Epithelial cell of proximal tubule (primary cell): ENCODE data around the gene SLC45A3. TPM values are rescaled to one million over a fixed set of nuclear protein-coding genes. Genes with fewer than 3 reads are reported as not detected.

Source experiments
- DNase-seq: peaks from one replicate; pipeline ENCODE4 v3.0.0-alpha.2; 2011; ENCODE audit warnings: low read depth
- H3K4me3 ChIP-seq: 2 replicates; pipeline ENCODE4 v1.5.1; 2011; ENCODE audit warnings: low read depth, mild to moderate bottlenecking, low read length
- total RNA-seq: library from RNA; depleted of rRNA; stranded (reverse); fragments of >200 nt; gene quantifications from 2 replicates; pipeline ENCODE4 v1.2.3, GENCODE V29; 2015
- TF ChIP-seq, protein P1 (sequence below): conservative IDR thresholded peaks from 2 replicates; pipeline ENCODE4 v1.5.1; 2012; ENCODE audit warnings: low read depth, mild to moderate bottlenecking, low read length

Gene SLC45A3
- total RNA-seq, 1 donor from 2014 or later, result 6.5 TPM

DNA sequence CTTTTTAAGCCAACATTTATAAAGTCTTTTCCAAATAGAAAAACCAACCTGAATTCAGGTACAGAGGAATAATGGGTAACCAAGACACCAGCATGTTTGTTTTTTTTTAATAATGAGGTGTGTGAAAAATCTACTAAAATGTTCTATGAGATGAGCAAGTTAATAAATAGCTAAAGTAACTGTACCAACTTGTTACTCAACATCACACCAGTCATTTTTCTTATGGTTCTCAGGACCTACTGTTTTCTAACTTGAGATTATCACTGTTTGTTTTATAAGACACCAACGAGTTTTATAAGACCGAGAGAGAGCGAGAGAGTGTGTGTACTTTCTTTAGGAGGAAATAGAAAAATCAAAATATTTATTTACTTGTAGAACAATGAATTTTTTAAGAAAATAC is 60.9 kb downstream of the SLC45A3 start:
- DNase-seq, result no peak
- H3K4me3 ChIP-seq, result no peak overlapping the region
- TF ChIP-seq, protein P1, sequence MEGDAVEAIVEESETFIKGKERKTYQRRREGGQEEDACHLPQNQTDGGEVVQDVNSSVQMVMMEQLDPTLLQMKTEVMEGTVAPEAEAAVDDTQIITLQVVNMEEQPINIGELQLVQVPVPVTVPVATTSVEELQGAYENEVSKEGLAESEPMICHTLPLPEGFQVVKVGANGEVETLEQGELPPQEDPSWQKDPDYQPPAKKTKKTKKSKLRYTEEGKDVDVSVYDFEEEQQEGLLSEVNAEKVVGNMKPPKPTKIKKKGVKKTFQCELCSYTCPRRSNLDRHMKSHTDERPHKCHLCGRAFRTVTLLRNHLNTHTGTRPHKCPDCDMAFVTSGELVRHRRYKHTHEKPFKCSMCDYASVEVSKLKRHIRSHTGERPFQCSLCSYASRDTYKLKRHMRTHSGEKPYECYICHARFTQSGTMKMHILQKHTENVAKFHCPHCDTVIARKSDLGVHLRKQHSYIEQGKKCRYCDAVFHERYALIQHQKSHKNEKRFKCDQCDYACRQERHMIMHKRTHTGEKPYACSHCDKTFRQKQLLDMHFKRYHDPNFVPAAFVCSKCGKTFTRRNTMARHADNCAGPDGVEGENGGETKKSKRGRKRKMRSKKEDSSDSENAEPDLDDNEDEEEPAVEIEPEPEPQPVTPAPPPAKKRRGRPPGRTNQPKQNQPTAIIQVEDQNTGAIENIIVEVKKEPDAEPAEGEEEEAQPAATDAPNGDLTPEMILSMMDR, result no peak

DNA sequence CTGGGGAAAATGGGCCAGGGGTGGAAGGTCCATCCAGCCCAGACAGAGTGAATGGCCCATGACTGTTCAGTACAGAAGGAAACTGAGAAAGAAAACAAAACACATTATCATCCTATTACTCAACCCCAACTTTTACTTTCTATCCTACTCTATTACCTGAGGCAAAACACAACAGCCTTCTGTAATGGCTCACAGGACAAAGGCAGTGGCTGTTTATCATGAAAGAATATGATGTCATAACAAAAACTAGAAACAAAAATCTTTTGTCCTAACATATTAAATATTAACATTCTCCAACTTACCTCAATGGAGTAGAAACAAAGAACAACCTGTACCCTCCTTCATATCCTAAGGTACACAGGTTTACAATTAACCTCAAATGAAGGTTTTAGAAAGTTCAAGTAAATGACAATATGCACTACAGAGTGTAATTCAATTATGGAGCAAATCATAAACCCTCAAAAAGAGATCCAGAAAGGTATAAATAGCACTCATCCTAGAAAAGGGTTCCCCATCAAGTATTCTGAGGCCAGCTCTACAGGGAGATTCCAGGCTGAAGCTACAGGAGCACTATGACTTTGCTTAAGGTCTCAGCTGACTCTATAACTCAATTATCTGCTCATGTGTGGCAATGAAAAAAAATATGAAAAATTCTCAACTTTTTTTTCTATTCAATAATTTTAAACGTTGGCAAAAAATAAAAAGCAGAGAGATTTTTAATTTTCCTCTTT is 63.6 kb downstream of the SLC45A3 start:
- no peak for DNase-seq
- TF ChIP-seq, protein P1, result no peak
- no peak overlapping the region for H3K4me3 ChIP-seq

DNA sequence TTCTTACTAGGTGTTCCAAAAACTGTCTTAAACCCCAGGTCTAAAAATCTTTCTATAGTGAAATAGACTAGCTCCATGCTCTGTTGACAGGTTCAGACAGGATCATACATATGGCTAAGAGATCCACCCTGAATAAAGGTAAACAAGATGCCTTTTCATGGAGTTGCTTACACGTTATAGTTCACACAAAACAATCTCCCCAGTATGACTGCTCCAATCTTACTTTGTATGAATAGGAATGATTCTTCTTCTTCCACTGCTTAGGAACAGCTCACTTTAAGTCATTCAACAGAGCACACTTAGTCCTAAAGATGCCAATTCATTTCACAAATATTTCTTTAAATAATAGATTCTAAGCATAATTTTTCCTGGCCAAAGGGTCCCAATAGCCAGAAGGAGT is 64.5 kb downstream of the SLC45A3 start:
- H3K4me3 ChIP-seq, result no peak overlapping the region
- TF ChIP-seq, protein P1, result no peak
- DNase-seq, result no peak

DNA sequence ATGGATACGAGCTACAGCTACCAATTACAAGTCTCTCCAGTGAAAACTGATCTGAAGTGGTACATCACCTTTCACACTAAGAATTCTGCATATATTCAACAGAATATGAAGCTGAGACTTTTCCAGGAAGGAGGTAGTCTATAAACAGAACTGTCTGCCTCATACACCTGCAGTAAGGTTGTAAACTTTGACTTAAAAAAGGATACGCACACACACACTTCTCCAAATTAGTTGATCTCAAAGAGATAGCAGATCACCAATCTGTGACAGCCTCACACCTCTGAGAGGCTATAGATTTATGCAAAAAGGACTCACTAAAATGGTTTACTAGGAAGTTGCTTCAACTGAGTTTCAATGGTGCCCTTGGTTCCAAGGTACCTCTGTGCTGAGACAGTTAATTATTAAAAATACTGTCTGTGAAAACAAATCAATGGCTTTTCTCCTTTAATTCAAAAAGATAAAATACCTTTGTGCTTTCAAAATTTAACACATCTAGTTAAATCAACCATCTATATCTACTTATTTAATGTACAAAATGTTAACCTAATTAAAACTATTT is 66.4 kb downstream of the SLC45A3 start:
- H3K4me3 ChIP-seq, result no peak overlapping the region
- TF ChIP-seq, protein P1, result no peak
- no peak for DNase-seq

DNA sequence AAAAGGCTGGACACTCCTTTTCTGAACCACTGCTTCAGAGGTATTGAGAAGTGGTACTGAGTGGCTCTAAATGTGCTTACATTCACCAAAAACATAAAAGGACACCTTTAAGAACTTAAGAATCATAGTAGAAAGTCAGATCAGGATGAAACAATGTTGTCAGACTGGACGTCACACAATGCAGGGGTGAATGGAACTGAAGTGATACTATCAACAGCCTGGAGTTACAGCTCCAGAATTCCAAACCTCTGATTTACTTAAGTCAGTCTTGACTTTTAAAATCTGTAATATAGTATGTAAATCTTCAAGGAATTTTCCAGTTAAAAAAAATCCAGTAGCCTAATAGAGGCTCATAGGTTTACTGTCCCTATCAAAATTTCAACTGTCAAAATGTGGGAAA is 67.8 kb downstream of the SLC45A3 start:
- TF ChIP-seq, protein P1, result no peak
- H3K4me3 ChIP-seq, result no peak overlapping the region
- no peak for DNase-seq

DNA sequence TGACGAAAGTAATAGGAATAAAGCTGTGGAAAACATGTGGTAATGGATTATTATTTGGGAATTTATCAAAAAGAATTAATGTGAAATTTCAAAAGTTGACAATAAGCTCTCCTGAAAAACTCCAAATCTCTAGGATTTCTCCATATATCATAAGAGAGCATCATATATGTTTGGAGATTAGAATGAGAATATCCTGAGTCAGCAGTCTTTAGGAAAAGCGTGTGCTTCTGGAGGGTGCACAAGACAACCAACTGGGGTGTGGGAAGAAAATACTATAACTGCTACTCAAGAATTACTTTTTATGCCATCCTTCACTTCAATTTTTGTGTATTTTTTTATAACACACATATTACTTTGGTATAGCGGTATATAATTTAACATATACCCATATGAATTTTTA is 68.2 kb downstream of the SLC45A3 start:
- TF ChIP-seq, protein P1, result no peak
- no peak for DNase-seq
- H3K4me3 ChIP-seq, result no peak overlapping the region
